Chondrocyte (in vitro differentiated cells): Measurements from ENCODE around the gene TTC23L. TPM values are rescaled to one million over a fixed set of nuclear protein-coding genes. Genes with fewer than 3 reads are reported as not detected.

Source experiments
- DNase-seq: peaks from one replicate; pipeline ENCODE4 v3.0.0; 2021; ENCODE audit warnings: mixed read lengths, low spot score
- H3K27ac Mint-ChIP-seq: one replicate; pipeline ENCODE4 v1.8.0; 2021; ENCODE audit warnings: mild to moderate bottlenecking, moderate library complexity, mixed read lengths; ENCODE audit not compliant: unreplicated experiment
- H3K27me3 Mint-ChIP-seq: 2 replicates; pipeline ENCODE4 v1.8.0; 2021; ENCODE audit warnings: low read depth, mixed read lengths
- H3K36me3 Mint-ChIP-seq: 2 replicates; pipeline ENCODE4 v1.8.0; 2021; ENCODE audit warnings: low read depth, mixed read lengths
- H3K4me1 Mint-ChIP-seq: 2 replicates; pipeline ENCODE4 v1.8.0; 2021; ENCODE audit warnings: low read depth, mild to moderate bottlenecking, mixed read lengths
- H3K4me3 Mint-ChIP-seq: one replicate; pipeline ENCODE4 v1.8.0; 2021; ENCODE audit warnings: mild to moderate bottlenecking, moderate library complexity, mixed read lengths; ENCODE audit not compliant: unreplicated experiment
- H3K9me3 Mint-ChIP-seq: 2 replicates; pipeline ENCODE4 v1.8.0; 2021; ENCODE audit warnings: low read depth, mixed read lengths
- CTCF ChIP-seq: fragments of 200-600 bp; sonication (generic); IDR thresholded peaks from 2 replicates; pipeline ENCODE4 v1.5.0; 2021; ENCODE audit warnings: antibody characterized with exemption, mild to moderate bottlenecking, moderate library complexity
- total RNA-seq: library from RNA; stranded (reverse); gene quantifications from 3 replicates; pipeline ENCODE4 v1.2.1, GENCODE V29; 2021

TTC23L gene
- total RNA-seq, 1 donor from 2014 or later, result not detected

- no peaks in the 10 kb centered on the region for H3K9me3 Mint-ChIP-seq
- H3K4me3 Mint-ChIP-seq, result no peak overlapping the region
- DNase-seq, result no peak
- peaks cover 16% of the 10 kb centered on the region for H3K36me3 Mint-ChIP-seq
- TF ChIP-seq CTCF, result no peak
- H3K4me1 Mint-ChIP-seq, result peaks cover 18% of the 10 kb centered on the region
- H3K27ac Mint-ChIP-seq, result peak overlapping the region; percentile 65
- H3K27me3 Mint-ChIP-seq, result no peaks in the 10 kb centered on the region
These were observed 84.9 kb downstream of the TTC23L start for GRCh38 chr5:34923694-34924461.

DNA sequence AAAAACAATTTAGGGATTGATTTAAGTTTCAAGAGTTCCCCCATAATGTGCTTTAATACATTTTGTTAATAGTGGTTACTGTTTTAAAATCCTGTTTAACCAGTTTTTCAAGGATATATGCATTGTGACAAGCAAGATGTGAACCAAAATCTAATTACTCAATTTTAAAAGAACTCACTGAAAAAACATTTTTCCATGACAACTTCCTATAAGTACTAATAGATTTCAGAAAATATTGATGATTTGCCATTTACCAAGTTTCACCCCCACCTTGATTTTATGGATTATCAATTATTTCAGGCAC lies 85.5 kb downstream of the TTC23L start:
- H3K36me3 Mint-ChIP-seq, result peaks cover 16% of the 10 kb centered on the region
- H3K9me3 Mint-ChIP-seq, result no peaks in the 10 kb centered on the region
- TF ChIP-seq CTCF, result no peak
- H3K4me1 Mint-ChIP-seq, result peaks cover 21% of the 10 kb centered on the region
- no peaks in the 10 kb centered on the region for H3K27me3 Mint-ChIP-seq
- no peak for DNase-seq
- H3K4me3 Mint-ChIP-seq, result no peak overlapping the region
- H3K27ac Mint-ChIP-seq, result peak overlapping the region; percentile 65

DNA sequence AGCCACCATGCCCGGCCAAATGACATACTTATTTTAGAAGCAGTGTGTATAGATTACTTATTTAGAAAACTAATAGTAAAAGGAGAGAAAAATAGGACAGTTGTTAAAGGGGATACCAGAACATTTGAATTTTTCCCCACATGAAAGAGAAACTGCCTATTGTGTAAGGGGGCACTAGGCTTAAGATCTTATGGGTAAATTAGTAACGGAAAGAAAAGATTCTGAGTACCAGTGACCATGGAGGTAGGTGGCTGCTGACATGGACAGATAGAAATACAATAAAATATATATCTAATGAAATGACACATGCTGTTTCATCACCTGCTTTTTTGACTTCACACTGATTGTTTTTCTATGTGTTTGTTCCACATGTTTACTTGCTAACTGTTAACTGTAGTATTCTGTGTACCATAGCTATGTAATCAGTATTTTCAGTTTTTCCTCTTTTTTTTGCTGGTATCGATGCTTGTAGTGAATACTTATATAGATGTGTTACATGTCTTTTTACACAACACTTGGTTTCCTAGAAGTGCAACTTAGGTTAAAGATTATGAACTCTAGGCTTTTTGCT lies 87.4 kb downstream of the TTC23L start:
- H3K27ac Mint-ChIP-seq, result no peak overlapping the region
- H3K36me3 Mint-ChIP-seq, result peaks cover 14% of the 10 kb centered on the region
- TF ChIP-seq CTCF, result no peak
- H3K4me1 Mint-ChIP-seq, result peaks cover 31% of the 10 kb centered on the region
- no peaks in the 10 kb centered on the region for H3K27me3 Mint-ChIP-seq
- DNase-seq, result no peak
- H3K4me3 Mint-ChIP-seq, result no peak overlapping the region
- no peaks in the 10 kb centered on the region for H3K9me3 Mint-ChIP-seq

DNA sequence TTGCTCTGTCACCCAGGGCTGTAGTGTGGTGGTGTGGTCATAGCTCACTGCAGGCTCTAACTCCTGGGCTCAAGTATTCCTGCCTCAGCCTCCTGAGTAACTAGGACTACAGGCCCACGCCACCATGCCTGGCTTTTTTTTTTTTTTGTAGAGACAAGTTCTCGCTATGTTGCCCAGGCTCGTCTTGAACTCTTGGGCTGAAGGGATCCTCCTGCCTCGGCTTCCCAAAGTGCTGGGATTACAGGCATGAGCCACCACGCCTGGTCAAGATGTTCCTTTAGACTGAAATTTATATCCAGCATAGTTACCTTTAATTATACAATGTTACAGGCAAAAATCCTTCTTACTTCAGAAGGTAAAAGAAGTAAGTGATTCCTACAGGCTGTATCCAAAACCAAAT lies 88.8 kb downstream of the TTC23L start:
- no peaks in the 10 kb centered on the region for H3K27me3 Mint-ChIP-seq
- peaks cover 36% of the 10 kb centered on the region for H3K4me1 Mint-ChIP-seq
- no peak for DNase-seq
- no peak for TF ChIP-seq CTCF
- H3K9me3 Mint-ChIP-seq, result no peaks in the 10 kb centered on the region
- no peak overlapping the region for H3K27ac Mint-ChIP-seq
- peaks cover 11% of the 10 kb centered on the region for H3K36me3 Mint-ChIP-seq
- H3K4me3 Mint-ChIP-seq, result no peak overlapping the region

DNA sequence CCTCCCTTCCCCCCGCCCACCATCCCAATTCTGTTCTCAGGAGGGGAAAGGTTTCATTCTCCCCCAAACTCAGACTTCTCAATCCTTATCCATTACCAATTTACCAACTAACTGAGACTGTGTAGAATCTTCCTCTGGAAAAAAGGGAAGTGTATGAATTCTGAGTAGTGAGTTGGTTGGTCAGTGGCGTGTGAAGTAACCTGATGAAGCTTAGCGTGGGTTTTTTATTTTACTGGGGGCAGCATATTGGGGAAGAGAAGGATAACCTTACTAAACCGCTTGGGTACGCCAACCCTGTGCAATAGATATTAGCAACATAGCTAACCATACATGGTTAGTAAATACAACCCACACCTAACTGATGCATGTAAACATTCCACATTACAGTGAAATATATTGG lies 89.3 kb downstream of the TTC23L start:
- DNase-seq, result no peak
- Mint-ChIP-seq H3K27me3 (no peaks in the 10 kb centered on the region), H3K36me3 (peaks cover 11% of the 10 kb centered on the region), H3K9me3 (no peaks in the 10 kb centered on the region), H3K4me1 (peaks cover 36% of the 10 kb centered on the region), H3K27ac (peak overlapping the region; percentile 63), H3K4me3 (no peak overlapping the region)
- TF ChIP-seq CTCF, result no peak
